DMS53 treated with DMSO at 0.1 percent for 48 hours (cell line): ENCODE results near the gene UPB1.

Experiments
- DNase-seq: peaks from one replicate; lab custom pipeline; 2025; ENCODE audit not compliant: unreplicated experiment; lab: John Stamatoyannopoulos, UW

UPB1 gene

GRCh38 chr22:24494528-24495364 is at the start of gene UPB1:
TSS of gene UPB1 (plus strand) at chr22:24495332. CDS start at chr22:24495404, 72 bp downstream.
- DNase-seq = no peak

DNA sequence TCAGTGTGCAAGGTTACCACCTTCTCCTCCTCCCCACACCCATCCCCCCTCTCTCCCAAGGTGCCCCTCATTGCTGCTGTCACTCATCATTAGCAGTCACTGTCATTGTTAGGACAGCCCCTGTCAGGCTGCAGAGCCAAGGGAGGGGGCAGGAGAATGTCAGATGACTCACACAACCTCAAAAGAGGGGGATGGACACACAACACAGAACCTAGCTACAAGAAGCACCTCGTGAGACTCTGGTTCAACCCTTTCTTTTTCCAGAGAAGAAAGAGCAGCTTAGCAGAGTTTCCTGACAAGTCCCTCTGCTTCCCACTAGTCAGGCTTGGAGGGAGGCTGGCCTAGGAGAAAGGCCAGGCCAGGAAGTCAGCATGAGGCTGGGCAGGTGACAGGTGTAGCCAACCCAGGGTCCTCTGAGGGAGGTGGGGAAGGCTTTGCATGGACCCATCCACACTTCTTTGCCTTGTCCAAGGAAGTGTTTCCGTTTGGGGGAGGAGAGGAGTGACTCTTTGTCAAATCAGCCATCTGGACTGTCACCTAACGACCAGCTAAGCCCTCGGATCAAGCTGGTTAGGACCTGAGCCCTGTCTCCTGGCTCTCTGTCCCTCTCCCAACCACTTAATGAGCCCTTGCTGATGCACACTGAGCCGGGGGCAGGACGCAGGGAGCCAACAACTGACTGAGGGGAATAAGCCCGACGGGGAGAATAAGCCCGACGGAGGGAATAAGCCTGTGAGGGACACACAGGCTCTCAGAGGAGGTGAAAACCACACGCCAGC is 49.5 kb upstream of the UPB1 start:
- DNase-seq = no peak

GRCh38 chr22:24446260-24446611 is 48.9 kb upstream of the UPB1 start:
- DNase-seq = no peak

- DNase-seq = no peak
Measured at GRCh38 chr22:24450610-24451009, 44.5 kb upstream of the UPB1 start.

- no peak for DNase-seq
Measured at GRCh38 chr22:24451162-24451561, 44.0 kb upstream of the UPB1 start.

- DNase-seq = no peak
Measured at GRCh38 chr22:24453853-24454252, 41.3 kb upstream of the UPB1 start.

GRCh38 chr22:24455039-24455438 is 40.1 kb upstream of the UPB1 start:
- DNase-seq = no peak

DNA sequence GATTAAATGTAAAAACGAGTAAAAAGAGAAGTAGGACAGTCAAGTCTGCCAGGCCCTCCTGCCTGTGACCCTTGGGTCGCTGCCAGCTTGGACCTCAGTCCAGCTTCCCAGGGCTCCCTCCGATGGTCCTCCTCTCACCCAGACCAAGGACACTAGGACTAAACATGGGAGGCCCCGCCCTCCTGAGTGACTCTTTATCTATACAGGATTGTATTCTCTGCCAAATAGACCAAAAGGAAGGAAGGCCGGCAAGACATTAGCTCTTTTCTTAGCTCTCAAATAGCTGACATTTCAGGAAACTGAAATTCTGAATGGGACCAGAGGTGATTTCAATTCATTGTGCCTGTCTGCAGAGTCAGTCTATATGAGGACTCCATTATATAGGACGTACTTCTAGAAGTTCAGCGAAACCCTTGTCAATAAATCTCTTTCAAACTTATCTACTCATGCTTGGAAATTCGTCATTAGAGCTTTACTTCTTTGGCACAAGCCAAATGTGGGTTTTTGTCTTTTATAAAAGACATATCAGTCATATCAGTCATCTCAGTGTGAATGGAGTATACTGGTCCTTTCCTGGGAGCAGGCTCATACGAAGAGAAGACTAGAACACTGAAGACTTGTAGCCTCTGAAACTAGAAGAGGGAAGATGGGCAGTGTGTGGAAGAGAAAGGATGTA is 39.2 kb upstream of the UPB1 start:
- DNase-seq = no peak

- no peak for DNase-seq
Measured at GRCh38 chr22:24457894-24458420, 37.2 kb upstream of the UPB1 start.

DNA sequence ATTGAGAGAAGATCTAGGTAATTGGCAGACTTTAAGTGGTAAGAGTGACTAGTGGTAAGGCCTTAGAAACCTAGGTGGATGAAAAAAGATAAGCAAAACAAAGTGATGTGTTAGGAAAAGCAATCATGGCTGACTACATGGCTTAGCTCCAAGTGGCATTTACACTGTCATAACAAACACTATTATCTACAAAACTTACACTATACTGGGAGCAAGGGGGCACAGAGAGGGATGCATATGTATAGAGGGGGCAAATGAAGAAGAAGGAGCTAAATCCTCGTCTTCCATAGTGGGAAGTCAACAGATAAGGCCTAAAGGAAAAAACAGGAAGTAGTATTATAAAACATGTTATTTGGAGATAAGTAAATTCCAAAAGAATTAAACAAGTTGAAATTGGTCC is 35.2 kb upstream of the UPB1 start:
- no peak for DNase-seq

- no peak for DNase-seq
Measured at GRCh38 chr22:24460418-24461089, 34.6 kb upstream of the UPB1 start.

GRCh38 chr22:24463071-24463760 is 31.9 kb upstream of the UPB1 start:
- no peak for DNase-seq

DNA sequence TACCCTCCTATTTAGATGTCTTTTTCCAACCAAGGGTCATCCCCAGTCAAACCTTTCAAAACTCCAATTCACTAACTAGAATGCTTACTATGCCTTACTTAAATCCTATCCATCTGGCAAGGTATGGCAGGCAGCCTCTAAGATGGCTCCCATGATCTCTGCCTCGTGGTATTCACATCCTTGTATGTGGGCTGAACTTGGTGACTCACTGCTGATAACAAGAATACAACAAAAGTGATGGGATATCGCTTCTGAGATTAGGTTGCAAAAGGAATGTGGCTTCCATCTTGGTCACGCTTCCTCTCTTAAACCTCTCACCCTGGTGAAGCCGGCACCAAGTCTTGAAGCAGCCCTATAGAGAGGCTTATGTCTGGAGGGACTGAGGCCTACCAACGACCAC is 29.6 kb upstream of the UPB1 start:
- no peak for DNase-seq

- no peak for DNase-seq
Measured at GRCh38 chr22:24465975-24466374, 29.2 kb upstream of the UPB1 start.

DNA sequence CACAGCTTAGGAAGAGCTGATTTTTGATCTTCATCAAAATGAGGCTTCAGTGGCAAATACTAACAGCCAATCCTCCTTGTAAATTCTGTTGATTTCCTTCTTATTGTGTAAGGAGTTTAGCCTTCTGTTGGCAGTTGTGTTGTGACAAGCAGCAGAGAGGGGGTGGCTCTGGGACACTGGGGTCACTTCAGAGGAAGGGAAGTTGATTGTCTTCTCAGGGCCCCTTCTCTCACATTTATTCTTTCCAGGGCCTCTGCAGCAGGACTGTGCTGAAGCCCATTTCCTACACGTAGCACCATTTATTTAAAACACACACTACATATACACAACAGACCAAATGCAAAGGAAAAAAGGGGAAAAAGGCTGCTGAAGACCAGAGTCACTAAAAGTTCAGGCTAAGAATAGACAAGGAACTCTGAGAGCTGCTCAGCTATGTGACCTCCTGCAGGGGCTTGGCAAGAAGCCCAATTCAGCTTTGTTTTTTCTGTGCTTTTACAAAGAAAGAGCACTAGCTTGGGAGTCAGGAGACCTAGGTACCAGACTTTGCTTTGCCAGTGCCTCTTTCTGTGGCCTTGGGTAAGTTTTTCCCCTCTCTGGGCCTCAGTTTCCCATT is 28.3 kb upstream of the UPB1 start:
- DNase-seq = no peak

GRCh38 chr22:24467340-24467739 is 27.8 kb upstream of the UPB1 start:
- no peak for DNase-seq

DNA sequence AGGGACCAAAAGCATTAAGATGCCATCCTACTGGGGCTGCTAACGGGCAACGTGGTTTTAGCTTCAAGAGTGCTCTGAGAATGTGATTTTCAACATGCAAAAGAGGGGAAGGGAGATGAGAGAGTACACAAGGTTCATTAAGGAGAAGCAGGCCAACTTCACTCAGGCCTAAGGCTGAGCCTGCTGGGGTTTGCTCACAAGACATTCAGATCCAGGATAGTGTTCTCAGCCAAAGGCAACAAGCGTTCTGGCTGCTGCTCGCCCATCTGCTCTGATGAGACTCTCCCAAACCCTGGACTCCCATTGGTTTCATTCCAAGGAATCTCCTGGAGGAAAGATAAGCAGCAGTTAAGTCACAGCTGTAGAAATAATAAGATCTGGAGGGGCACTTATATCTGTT is 23.6 kb upstream of the UPB1 start:
- no peak for DNase-seq

- no peak for DNase-seq
Measured at GRCh38 chr22:24473284-24473683, 21.8 kb upstream of the UPB1 start.

GRCh38 chr22:24474221-24474620 is 20.9 kb upstream of the UPB1 start:
- no peak for DNase-seq

DNA sequence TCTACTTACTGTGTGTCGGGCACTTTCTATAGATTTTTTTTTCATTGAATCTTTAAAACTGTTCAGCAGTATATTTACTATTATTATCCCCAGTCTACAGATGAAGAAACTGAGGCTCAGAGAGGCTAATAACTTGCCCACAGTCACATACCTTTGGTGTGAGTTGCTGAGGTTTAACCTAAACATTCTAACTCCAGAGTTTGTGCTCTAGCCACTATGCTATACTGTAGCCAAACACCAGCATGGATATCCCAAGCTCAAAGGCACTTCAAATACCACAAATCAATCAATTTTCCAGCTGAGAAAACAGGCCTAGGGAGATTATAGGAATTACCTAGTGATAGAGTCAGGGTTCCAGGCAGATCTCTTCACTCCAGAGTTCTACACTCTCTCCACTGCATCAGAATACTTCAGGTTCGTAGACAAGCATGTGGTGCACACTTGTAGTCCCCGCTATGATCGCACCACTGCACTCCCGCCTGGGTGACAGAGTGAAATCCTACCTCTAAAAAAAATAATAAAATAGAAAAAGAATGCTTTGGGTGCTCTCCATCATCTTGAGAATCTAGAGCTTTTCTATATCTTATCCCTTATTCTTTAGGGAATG is 20.4 kb upstream of the UPB1 start:
- DNase-seq = no peak
